GM21723 (cell line): ENCODE data around the gene SHMT2.

Source experiments
- ATAC-seq: cut with Tn5 transposase; IDR thresholded peaks from one replicate; pipeline ENCODE4 v1.9.1; 2021; ENCODE audit warnings: mild to moderate bottlenecking, moderate library complexity; ENCODE audit not compliant: unreplicated experiment

Gene SHMT2

DNA sequence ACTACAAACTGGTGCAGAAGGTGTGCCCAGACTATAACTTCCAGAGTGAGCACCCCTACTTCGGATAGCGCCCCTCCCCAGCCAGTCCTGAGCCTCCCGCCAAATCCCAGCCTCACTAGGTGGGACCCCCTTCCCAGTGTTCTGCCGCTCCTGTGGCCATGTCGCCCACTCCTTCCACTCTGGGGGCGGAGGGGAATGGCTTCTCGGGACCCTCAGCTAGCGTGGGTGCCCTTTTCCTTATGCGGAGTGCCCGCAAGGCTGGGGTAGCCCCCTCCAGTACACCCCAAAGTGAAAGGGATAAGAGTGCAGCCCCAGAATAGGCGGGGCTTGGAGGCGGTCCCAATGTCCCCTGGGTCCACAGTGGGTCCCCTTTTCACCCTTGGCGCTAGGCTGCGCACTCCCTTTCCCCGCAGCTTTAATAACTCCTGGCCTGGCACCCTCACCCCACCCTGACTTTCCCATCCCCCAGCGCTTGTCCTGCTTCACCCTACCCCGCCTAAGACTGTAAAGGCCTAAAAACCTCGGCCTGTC, 3.8 kb upstream of the SHMT2 start:
- ATAC-seq, result no peak

DNA sequence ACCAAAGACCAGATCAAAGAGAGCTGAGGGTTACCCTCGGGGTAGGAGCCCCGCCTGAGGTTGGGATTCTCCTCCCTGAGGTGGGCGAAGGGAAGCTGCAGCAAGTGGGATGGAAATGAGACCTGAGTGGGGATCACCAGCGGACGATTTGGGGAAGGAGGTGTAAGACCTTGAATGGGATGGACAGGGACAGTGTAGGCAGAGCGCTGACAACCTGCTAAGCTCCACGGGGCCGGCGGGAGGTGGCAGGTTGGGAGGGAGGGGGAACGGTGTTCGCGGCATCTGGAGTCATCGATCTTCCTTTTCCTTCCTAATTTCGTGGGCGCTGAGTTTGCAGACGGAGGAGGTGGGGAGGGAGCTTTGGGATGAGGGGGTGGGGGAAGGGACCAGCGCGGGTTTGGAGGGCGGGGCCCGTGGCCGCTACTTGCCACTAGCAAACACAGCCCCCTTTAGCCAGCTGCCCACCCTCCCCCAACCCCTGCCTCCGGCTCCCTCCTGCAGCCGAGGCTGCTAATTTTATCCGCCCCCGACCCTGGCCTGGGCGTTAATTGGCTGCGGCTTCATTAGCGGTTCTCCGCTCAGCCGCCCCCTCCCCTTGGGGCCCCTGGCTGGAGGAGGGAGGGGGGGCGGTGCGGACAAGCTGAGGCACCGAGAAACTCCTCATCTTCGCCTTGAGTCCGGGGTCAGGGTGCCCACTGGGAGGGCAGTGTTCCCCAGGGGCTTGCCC, 2.8 kb upstream of the SHMT2 start:
- ATAC-seq, result no peak

DNA sequence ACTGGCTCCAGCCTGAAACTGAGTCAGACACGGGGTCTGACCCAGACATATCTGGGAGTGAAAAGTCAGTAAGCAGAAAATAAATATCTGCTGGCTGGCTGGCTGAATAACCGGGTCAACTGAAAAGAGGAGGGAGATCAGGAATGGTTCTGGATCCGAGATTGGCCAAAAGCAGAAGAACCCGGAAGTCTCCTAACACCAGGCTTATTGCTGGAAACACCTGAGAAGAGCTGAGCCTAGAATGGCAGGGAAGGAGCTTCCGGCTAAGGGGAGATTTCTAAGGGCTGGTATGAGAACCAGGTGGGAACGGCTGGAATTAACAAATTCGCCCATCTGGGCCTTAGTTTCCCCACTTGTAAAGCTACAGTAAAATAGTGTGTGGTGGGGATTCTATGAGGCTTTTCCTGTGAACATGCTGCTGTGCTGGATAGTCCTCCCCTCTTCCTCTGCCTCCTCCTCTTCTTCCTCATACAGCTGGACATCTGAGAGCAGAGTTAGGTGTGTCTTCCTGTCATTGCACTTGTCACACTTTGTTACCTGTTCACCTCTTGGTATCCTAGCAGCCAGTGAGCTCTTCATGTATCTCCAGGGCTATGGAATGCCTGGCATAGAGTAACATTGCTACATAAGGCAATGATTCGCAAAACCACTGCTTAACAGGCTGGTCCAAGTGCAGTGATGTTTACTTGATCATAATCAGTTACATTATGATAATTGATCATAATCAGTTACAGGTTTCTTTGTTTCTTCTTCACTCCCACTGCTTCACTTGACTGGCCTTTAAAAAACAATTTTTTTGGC, 2.0 kb upstream of the SHMT2 start:
- no peak for ATAC-seq

DNA sequence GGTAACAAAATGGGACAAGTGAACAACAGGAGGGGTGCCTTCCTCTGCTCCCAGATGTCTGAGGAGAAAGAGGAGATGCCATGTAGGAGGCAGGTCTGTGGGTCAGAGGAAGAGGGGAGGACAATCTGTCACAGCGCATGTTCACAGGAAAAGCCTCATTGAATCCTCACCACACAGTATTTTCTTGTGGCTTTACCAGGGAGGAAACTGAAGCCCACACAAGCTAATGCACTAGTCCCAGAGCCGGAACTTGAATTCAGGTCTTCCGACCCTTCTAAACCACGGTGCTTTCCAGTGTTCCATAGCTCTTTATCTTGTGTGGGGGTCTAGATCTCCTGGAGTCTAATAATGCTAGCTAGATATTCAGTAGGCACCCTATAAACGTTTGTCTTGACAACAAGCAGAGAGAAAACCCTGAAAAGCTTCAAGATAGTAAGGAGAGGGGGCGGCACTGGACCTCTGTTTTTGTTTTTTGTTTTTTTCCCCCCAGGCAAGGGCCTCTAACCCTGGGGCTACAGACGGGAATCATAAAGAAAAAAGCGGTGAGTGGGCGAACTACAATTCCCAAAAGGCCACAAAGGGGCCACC, 371 bp upstream of the SHMT2 start:
- ATAC-seq, result peak; percentile 30

DNA sequence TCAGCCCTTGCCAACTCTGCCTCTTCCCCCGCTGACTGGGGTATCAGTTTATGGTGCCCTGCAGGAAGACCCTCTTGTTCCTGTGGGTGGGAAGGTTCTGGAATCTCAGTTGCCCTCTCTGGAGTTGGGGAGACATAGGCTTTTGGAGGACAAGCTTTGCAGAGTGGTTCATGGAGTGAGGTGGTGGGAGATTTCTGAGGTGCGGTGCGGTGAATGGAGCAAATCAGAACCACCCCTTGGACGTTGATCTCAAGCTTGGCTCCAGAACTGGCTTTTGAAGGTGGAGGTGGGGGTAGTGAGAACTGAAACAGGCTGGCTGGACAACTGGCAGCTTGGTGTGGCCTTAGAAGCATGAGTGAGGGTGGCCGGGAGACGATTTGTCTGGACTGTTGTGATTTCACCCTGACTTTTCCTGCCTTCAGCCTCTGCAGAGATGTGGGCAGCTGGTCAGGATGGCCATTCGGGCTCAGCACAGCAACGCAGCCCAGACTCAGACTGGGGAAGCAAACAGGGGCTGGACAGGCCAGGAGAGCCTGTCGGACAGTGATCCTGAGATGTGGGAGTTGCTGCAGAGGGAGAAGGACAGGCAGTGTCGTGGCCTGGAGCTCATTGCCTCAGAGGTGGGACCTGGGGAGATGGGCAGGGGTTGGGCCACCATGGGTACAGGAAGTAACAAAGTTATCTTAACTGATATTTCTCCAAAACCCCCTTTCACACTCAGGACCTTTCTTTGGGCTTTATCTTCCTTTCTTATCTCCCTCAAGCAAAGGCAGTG, 1.1 kb downstream of the SHMT2 start:
- ATAC-seq, result no peak

DNA sequence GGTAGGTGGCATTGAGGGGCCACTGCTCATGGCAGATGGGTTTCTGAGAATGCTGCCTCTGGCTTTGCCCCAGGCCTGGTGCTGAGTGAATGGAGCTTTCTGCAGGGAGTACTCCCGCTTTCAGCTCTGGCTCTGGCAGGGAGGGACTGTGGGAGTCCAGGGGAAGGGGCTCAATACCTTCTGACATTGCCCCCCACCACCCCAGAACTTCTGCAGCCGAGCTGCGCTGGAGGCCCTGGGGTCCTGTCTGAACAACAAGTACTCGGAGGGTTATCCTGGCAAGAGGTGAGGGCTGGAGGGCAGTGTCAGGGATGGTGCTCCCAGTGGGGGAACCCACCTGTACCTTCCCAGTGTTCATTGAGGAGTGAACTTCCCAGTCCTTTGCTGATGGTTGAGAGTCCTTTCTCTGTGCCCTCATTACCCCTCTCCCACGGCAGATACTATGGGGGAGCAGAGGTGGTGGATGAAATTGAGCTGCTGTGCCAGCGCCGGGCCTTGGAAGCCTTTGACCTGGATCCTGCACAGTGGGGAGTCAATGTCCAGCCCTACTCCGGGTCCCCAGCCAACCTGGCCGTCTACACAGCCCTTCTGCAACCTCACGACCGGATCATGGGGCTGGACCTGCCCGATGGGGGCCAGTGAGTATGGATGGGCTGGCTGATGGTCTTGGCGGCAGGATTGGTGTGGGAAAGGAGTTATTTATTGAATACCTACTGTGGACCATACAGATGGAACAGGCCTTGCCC, 1.9 kb downstream of the SHMT2 start:
- no peak for ATAC-seq

DNA sequence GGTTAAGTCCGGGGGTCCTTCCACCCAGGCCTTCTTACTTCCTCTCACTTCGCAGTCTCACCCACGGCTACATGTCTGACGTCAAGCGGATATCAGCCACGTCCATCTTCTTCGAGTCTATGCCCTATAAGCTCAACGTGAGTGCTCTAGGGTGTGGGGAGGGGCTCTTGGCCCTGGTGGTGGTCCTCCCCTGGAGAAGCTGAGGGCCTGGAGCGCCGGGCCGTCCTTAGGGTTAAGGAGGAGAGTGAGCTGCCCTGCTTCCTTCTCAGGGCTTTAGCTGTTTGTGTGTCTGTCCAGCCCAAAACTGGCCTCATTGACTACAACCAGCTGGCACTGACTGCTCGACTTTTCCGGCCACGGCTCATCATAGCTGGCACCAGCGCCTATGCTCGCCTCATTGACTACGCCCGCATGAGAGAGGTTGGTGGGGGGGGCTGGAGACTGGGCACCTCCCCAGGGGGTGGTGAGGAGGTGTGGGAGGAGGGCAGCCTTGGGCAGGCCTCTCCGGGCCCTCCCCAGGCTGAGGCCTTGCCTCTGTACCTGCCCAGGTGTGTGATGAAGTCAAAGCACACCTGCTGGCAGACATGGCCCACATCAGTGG, 2.7 kb downstream of the SHMT2 start:
- ATAC-seq, result no peak

DNA sequence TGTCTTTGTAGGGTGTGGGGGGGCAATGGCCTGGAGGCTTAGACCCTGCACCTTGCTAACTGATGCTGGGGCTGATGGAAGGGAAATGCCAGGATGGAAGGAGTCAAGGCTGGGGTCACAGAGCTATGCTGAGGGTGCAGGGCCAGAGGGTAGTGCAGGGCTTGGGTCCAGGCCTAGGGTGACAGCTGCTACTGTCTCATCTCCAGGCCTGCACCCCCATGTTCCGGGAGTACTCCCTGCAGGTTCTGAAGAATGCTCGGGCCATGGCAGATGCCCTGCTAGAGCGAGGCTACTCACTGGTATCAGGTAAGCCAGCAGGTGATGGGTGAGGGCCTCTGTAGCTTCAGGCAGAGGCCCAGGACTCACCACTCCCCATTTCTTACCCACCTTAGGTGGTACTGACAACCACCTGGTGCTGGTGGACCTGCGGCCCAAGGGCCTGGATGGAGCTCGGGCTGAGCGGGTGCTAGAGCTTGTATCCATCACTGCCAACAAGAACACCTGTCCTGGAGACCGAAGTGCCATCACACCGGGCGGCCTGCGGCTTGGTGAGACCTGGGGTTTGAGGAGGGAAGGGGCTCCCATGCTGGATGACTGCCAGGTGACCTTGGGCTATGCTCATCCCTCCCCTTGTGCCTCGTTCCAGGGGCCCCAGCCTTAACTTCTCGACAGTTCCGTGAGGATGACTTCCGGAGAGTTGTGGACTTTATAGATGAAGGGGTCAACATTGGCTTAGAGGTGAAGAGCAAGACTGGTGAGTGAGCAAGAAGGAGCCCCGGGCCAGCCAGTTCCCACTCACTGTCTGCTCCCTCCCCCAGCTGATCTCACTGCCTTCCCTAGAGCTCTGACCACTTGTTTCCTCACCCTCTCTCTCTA, 4.1 kb downstream of the SHMT2 start:
- no peak for ATAC-seq

DNA sequence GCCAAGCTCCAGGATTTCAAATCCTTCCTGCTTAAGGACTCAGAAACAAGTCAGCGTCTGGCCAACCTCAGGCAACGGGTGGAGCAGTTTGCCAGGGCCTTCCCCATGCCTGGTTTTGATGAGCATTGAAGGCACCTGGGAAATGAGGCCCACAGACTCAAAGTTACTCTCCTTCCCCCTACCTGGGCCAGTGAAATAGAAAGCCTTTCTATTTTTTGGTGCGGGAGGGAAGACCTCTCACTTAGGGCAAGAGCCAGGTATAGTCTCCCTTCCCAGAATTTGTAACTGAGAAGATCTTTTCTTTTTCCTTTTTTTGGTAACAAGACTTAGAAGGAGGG, 4.7 kb downstream of the SHMT2 start:
- ATAC-seq, result no peak

DNA sequence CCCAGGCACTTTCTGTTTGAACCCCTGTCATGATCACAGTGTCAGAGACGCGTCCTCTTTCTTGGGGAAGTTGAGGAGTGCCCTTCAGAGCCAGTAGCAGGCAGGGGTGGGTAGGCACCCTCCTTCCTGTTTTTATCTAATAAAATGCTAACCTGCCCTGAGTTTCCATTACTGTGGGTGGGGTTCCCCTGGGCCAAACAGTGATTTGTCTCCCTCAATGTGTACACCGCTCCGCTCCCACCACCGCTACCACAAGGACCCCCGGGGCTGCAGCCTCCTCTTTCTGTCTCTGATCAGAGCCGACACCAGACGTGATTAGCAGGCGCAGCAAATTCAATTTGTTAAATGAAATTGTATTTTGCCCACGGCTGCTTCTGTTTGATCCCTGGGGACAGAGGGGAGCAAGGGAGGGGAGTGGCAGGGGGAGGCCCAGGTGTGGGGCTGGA, 5.1 kb downstream of the SHMT2 start:
- ATAC-seq, result no peak

DNA sequence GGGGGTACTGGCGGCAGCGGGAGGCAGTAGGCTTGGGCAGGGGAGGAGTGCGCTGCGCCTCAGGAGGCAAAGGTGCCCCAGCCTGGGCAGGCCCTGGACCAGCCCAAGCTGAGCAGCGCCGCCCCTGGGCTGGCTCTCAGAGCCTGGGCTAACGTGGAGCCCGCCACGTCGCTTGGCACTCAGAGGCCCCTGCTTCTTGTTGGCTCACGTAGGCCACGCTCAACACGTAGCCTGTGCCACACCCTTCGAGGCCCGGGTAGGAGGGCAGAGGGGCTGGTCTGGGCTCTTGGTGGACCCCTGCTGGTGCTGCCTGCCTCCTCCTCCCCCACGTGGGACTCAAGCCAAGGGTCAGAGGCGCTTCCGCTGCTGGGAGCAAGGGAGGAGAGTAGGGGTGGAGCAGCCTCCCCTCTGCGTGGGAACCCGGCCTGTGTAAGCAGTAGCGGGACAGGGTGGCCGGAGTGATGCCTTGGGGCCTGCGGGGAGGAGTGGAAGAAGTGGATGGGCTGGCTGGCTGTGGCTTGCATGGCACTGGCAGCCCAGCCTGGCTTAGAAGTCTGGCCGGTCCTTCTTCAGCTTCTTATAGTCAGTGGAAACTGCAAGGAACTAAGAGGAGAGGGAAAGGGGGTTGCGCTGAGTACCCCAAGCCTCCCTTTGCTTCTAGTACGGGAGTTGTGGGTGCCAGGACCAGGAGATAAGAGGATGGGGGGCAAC, 5.7 kb downstream of the SHMT2 start:
- ATAC-seq, result no peak

DNA sequence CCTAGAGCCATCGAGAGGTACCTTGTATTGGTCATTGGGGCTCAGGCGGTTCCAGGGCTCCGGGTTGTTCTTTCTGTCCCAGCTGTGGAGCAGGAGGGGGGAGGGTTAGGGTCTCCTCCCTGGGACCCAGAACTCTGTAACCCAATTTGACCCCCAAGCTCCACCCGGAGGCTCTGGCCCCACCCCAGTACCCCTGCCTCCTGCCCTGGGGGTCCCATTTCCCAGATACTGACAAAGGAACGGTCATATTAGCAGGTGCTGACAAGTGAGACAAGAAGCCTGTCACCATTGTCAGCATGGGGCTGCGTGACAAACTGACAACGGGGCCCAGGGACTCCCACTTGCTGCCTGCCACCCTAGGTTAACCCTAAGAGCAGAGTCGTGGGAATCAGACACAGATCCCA, 6.2 kb downstream of the SHMT2 start:
- ATAC-seq, result no peak

DNA sequence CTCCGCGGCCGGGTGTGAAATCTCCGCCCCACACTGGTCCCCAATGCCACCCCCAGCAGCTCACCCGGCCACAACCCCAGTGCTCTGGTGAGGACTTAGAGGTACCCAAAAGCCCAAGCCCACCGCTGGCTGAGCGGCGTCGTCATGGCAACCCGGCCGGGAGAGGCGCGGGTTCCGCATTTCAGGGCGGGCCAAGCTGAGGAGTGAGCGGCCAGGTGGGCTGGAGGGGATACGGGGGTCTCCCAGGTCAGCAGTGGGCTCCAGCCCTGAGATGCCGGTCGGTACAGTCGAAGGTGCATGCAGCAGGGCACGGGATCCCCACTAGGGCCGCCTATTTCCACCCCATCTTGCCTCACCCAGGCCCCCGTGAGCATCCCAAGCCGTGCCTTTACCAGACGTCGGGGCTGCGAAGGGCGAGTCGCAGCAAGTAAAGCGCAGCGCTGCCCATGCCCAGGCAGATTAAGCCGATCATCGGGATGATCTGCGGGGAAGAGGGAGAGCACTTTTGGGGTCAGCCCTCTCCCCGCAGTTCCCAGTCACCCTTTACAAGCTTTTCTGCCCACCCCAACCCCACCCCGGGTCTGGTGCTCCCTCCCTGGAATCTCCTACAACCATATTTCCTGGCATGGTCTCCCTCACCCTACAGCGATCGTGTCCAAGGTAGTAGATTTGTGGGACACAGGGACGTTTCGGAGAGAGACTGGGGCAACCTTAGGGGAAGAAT, 6.9 kb downstream of the SHMT2 start:
- no peak for ATAC-seq

DNA sequence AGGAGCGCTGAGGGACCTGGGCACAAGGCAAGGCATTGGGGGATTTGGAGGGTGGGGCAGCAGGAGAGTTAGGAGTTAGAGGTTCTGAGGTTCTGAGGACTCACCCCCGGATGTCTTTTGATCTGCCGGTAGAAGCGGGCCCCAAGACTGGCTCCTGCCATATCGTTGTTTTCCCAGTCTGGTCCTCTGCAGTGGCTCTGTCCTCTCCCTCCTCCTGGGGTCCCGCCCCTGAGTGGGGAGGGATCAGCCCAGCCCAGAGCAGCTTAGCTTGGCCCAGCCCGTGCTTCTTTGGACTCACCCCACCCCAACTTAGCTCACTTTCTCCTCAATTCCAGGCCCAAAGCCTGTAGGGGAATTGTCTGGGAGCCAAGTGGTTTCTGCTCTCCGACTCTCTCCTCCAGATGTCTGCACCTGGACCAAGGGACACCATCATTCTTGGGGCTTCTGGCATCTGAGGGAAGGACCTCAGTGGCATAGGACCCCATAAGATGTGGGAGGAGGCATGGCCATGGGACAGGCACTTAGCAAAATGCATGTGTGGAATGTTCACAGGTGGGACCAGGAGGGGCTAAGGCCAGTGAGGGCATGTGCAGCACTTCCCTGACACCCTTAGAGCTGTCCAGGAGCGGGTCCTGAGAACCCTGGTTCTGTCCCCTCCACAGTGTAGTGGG, 7.5 kb downstream of the SHMT2 start:
- no peak for ATAC-seq

DNA sequence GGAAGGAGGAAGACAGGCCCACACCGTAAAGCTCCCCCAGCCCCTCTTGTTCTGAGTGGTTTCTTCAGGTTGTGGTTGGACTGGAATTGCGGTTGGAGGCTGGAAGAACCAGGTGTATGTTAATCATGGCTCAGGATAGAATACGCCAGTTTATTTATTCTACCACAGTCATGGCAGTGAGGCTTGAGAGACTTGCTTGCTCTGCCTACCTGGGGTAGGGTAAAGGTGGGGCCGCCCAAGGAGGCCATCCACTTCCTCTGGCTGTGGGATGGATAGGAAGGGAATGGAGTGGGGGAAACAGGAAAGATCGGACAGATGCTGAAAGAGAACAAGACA, 8.1 kb downstream of the SHMT2 start:
- no peak for ATAC-seq

DNA sequence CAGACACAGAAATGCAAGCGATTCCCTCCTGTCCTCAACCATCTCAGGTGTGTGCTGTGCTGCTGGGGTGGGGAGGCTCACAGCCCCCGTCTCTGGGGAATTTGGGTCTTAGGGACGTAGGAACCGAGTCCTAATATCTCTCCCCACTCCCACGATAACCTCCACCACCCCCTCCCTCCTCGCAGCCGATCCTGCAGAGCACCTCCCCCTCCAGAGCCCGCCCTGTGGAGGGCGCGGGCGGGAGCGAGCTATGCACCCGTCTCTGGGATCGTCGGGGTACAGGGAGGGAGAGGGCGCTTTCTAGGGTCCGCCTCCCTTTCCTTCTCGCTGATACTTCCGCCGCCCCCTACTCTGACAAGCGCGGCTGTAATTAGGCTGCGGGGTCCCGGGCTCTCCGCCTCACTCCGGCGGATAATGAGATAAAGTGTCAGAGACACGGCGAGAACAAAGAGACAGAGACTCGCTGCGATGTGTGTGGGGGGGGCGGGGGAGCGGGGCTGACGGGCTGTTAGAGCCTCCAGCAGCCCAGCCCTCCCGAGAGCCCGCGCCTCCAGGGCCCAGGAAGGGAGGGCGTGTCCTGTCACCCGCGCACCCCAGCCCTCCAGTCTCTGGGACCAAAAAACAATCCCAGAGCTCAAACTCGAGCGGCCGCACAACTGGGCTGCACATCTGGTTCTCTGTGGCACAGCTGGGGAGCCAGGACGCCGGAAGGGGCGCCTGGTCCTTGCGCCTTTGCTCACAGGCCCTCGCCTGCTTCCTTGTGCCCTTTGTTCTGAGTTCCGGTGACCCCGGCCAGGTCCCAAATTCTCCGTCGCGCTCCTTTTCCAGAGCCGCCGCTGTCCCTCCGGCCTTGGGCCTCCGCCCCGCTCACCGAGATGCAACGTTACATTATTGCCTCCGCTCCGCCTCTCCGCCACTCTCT, 8.7 kb downstream of the SHMT2 start:
- no peak for ATAC-seq
